Right lobe of liver (tissue), 4 donors: Measurements from ENCODE around the gene UBE2N.
"Not testable (repeated sequence)": the region's sequence is repeated elsewhere in the genome, so short reads cannot be mapped to it uniquely, and the experiment has no call there.

Experiments used
- POLR2A ChIP-seq: fragments of 450-650 bp; IDR thresholded peaks from one replicate; pipeline ENCODE4 v1.6.1; 2017; ENCODE audit warnings: antibody characterized with exemption, mild to moderate bottlenecking
- TF ChIP-seq, protein P1 (sequence below), 4 donors: fragments of 200-600 bp in 3 of 4; fragments of 450-650 bp in 1 of 4; IDR thresholded peaks; one replicate each; pipeline versions ENCODE4 v1.5.1 to v1.8.0; 2016 to 2022; ENCODE audit warnings: antibody characterized with exemption in 4 of 4, mild to moderate bottlenecking in 2 of 4
- donor health status: DM: no; HTN: no; CAD: no.
- donor health status: DM: no; HTN: no; CAD: no.
- donor health status: DM: no; HTN: yes; CAD: no.

GRCh38 chr12:93411060-93411459, 30.7 kb downstream of the UBE2N start:
- TF ChIP-seq, protein P1, sequence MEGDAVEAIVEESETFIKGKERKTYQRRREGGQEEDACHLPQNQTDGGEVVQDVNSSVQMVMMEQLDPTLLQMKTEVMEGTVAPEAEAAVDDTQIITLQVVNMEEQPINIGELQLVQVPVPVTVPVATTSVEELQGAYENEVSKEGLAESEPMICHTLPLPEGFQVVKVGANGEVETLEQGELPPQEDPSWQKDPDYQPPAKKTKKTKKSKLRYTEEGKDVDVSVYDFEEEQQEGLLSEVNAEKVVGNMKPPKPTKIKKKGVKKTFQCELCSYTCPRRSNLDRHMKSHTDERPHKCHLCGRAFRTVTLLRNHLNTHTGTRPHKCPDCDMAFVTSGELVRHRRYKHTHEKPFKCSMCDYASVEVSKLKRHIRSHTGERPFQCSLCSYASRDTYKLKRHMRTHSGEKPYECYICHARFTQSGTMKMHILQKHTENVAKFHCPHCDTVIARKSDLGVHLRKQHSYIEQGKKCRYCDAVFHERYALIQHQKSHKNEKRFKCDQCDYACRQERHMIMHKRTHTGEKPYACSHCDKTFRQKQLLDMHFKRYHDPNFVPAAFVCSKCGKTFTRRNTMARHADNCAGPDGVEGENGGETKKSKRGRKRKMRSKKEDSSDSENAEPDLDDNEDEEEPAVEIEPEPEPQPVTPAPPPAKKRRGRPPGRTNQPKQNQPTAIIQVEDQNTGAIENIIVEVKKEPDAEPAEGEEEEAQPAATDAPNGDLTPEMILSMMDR (IDR thresholded peaks at IDR 0.05), result not testable (repeated sequence)
- not testable (repeated sequence) for TF ChIP-seq POLR2A
